ENCODE results near the gene POU2F3.

POU2F3 gene

DNA sequence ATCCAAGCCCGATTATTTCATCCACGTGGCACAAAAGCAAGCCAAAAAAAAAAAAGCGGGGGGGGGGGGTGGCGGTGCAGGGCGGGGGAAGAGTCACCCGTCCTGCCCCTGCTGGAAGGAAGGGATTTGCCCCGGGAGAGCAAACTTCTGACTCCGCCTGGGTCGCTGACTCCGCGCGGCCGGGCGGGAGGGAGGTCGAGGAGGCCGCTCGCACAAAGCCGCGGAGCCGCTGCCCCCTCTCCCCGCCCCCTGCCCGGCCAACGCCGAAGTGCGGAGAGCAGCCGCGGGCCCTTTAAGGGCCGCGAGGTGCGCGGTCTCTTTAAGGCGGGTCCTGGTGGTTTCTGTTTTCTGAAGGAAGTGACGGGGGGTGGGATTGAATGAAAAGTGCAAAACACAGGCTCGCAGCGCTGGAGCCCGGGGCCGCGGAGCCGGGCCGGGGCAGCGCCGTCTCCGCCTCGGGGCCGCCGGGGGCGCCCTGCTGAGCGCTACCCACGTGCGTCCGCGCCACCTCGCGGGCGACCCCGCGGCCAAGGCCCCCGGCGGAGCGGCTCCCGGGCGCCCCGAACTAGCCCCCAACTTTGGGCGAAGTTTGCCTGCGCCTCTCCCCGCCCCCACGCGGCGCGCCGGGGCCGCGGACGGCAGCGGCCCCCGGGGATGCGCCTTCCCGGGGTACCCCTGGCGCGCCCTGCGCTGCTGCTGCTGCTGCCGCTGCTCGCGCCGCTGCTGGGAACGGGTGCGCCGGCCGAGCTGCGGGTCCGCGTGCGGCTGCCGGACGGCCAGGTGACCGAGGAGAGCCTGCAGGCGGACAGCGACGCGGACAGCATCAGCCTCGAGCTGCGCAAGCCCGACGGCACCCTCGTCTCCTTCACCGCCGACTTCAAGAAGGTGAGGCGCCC, 29.1 kb upstream of the POU2F3 start, which contains the start of gene OAF:
OAF (plus strand) TSS at position 407 of the 896 bp plus-strand sequence; CDS start at position 655, 248 bp downstream.
- FAIRE-seq = no peak

DNA sequence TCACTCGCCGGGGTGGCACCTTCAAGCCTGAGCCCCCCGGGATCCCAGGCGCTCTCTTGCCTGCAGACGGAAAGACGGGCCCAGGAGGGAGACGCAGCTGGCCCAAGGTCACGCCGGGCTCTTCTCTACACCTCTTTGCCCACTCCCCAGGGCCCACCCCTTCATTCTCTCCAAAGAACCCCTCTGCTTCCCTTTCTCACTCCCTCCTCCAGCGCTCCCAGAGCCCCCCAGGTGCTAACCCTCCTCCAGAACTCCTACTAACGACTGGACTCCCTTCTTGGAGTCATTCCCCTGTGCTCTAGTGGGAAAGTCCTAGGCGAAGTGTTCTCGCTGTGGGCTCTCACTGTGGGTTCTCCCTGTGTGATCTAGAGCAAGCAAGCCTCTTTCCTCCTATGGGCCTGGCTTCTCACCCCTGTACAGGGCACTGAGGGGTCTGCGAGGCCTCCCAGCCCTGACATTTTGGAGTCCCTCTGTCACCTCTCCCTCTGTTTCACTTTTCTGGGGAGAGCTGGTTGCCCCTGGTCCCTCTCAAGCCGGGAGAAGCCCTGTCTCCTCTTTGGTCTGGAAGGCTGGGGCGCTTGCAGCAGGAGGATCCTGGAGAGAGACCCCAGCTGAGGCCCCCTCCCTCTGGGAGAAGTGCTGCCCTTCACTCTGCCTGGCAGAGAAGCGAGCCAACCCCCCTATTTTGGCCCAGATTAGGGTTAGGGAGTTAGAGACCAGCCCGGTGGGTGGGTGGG, 28.2 kb upstream of the POU2F3 start:
- no peak for FAIRE-seq

DNA sequence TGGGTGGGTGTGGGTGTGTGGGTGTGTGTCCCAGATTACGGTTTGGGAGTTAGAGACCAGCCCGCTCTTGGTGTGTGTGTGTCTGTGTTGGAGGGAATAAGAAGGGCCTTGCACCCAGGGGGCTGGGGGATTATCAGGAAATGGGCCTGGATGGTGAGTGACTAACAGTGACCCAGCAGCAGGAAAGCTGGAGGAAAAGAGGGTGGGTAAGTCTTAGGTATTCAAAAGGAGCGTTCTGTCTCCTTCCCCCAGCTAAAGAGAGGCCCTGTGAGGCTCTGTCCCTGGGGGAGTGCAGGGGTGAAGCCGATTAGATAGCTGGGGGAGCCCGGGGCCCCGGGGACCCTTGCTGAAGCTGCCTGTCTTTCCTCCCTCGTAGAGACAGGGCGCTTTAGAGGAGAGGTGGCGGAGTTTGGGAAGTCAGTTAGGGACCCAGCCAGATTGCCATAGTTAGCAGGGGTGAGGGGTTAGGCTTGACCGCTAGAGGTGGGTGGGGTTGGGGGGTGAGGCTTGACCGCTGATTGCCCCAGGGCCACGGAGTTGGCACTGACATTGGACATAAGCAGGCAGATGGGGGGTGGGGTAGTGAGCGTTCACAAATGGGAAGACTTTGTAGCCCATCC, 27.6 kb upstream of the POU2F3 start:
- no peak for FAIRE-seq

- FAIRE-seq = no peak
Observed at GRCh38 chr11:120212926-120213325, 27.0 kb upstream of the POU2F3 start.

DNA sequence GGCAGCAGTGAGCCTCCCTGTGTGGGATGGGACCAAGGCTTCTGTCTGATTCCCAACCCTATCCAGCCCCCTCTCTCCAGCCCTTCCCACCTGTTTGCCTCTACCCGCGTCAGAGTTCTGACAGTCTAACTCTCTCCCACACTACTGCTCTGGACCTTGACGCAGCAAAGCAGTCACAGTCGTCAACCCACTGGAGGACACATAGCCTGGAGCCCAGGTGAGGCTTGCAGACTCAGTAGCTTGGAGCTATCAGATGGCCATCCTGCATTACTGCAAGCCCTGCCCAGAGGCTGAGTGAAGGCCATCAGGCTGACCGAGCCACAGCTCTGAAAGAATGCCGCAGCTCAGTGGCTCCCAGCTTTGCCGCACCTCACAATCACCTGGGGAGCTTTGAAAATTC, 25.4 kb upstream of the POU2F3 start:
- FAIRE-seq = no peak

DNA sequence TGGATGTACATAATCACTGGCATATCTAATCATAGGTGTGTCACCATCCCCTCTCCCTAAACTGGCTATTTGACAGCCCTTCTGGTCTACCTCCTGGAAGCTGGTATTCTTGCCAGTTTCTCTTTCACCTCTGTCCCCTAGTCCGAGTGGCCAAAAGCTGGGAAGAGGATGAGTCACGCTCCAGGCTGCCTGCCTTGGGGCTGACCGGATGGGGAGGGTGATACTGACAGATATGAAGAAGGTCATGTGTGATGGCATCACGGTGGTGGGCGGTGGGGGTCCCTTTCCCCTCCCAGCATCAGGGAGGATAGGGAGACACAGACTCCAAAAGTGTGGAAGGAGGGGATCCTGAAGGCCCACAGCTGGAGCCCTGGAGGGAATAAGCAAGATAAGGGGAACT, 24.3 kb upstream of the POU2F3 start:
- no peak for FAIRE-seq

DNA sequence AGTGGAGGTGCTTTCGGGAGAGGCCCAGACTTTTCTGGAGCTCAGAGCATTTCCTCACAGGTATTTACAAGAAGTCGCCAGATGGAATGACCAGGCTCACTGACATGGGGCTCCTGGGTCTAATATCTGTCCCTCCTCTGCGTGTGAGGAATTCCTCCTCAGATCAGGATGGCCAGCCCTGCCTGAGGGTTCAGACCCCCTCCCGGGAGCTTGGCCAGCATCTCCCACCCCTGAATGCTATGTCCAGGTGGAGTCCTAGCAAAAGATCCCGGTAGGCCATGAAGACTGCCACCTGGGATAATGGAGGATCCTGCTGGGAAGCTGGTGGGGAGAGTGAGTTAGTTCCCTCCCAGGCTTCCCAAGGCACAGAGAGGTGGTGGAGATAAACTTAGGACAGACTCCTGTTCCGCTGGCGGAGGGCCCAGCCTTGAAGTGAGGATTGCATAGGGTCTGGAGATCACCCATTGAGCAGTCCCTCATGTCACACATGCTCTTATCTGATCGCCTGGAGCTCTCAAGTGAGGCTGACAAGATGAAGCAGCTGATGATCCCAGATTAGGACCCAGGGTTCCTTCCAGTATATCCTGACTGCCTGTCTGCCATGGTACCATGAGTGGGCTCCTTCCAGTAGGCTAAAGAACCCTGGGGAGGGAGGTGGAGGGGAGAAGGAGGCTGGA, 23.4 kb upstream of the POU2F3 start:
- FAIRE-seq = no peak

DNA sequence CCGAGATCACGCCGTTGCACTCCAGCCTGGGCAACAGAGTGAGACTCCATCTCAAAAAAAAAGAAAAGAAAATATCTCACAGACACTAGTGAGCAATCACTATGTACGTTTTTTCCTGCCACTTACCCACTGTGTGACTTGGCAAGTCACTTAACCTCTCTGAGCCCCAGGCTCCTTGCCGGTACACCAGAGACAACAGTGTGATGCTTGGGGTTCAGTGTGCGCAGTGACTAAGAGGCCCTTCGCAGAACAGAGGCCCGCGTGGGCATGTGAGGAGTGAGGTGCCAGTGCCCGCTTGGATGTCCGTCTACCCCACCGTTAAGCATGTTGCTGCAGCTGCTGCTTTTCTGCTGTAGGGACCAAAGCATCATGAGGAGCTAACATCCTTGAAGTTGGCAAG, 22.4 kb upstream of the POU2F3 start:
- FAIRE-seq = no peak

DNA sequence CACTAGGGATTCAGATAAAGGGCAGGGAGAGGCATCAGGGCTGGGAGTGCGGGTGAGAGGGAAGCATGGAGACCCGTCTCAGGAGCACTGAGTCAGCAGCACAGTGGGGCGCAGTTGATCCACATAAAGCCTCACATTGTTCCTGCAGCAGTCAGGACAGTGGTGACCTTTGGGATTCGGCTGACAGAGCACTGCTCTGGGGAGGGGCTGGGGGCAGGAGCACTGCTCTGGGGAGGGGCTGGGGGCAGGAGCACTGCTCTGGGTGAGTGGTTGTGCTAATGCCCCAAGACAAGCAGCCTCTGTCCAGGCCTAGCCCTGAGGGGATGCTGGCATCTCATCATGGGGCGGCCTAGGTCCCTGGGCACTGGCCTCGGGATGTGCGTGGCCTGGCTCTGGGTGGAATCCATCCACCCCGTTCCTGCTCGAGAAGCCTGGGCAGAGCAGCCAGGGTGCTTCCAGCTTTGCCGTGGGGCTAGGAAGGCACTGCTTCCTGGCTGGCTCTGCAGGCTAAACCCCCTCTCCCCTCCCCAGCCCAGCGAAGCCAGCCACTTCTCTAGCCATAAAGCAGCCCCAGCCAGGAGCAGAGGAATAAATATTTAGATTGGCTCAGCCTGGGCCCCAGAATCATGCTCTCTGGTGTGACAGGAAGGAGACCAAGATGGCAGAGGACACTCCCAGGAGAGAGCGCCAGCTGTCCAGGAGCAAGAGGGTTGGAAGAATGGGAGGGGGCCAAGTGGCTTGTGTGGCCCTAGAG, 21.8 kb upstream of the POU2F3 start:
- no peak for FAIRE-seq

DNA sequence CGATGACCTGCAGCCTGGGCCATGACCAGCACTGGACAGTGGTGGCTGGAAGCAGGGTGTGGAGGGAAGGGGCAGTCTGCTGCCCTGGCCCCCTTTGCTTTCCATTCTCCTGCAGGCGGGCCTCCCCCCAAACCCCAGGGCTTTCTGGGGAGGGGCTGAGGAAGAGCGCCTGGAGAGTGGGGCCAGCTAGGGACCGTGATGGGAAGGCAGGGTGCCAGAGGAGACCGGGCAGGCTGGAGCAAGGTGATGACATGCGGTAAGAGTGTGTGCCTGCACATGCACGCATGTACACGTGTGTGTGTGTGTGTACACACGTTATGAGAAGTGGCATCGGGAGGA, 21.3 kb upstream of the POU2F3 start:
- FAIRE-seq = no peak

DNA sequence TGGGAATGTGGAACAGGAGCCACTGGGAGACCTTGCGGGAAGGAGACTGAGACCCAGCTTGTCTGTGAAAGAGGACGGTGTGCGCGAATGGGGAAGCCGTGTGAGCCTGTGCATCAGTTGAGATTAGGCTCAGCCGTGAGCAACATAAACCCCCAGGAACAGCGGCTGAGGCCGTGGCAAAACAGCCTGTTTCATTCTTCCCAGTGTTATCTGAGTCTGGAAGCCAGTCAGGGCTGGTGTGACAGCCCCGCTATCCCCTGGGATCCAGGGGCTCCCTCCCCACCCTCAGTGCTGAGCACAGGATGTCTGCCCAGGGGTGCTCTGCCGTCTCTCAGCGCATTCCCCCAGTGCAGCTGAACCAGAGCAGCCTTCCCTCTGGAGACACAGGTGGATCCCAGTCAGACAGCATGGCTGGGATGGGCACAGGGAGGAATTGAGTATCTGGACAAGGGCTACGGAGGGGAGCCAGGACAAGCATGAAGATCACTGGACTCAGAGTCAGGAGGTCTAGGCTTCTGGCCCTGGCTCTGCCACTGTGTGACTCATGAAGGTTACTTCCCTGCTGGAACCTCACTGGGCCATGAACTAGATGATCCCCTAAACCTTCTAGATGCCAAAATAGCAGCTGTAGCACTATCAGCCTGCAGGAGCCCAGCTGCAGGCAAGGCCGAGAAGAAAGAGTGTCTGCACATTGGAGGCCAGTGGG, 20.6 kb upstream of the POU2F3 start:
- FAIRE-seq = no peak

DNA sequence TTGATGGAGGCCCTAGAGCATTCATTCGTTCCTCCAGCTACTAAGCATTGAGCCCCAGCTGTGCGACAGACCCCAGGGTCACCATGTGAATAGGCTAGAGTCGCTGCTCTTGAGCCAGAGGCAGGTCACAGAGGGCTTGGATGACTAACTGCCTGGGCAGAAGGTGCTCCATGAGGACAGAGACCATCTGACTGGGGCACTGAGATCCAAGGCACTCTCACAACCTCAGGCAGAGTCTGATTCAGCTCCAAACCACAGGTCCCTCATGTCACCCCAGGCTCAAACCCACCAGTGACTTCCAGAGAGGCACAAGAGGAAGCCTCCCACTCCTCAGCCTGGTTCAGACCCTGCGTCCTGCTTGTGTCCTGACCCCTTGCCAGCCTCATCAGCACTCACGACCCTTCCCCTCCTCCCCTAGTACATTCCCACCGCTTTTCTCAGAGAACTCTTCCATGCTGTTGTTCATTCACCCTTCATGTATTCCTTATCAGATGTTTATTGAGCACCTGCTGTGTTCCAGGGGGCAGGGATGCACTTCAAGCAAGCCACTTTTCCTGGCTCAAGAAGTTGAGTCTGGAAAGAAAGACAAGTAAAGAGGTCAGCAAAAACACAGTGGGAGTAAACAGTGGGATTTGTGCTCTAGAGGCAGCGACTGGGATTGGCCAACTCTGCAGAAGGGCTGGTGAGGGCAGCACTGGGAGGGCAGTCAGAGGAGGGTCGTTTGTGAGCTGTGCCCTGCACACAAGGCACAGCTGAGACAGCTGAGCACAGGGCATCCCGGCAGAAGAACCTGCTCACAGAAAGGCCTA, 19.8 kb upstream of the POU2F3 start:
- FAIRE-seq = no peak

DNA sequence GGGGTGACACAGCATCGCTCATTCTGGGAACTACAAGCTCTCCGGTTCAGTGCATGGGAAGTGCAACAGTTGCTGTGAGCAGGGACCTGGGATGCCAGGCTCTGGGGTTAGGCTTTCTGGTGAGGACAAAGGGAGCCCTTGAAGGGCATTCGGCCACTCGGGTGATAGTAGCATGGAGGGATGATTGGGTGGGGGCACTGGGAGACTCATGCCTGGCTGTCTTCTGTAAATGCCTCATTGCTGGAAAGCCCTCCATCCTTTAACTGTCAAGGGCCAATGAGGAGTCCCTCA, 19.2 kb upstream of the POU2F3 start:
- no peak for FAIRE-seq

- no peak for FAIRE-seq
Observed at GRCh38 chr11:120221115-120221752, 18.7 kb upstream of the POU2F3 start.

DNA sequence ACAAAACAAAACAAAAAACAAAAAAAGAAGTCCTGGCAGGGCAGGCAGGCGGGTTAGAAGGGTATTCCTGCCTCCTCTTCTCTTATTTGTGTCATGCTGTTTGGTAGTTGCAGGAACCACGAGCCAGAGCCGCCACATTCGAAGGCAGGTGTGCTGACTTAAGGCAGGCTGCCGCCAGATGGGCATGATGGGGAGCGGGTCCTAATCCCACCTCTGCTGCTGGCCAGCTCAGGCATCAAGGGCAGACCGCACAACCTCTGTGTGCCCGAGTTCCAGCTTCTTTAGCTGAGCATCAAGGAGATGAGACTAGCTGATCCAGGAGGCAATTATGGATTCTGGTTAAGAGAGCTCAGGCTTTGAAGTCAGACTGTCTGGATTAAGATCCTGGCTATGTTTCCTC, 17.0 kb upstream of the POU2F3 start:
- FAIRE-seq = no peak

- no peak for FAIRE-seq
Observed at GRCh38 chr11:120223793-120224192, 16.1 kb upstream of the POU2F3 start.

- FAIRE-seq = no peak
Observed at GRCh38 chr11:120224361-120224760, 15.6 kb upstream of the POU2F3 start.

DNA sequence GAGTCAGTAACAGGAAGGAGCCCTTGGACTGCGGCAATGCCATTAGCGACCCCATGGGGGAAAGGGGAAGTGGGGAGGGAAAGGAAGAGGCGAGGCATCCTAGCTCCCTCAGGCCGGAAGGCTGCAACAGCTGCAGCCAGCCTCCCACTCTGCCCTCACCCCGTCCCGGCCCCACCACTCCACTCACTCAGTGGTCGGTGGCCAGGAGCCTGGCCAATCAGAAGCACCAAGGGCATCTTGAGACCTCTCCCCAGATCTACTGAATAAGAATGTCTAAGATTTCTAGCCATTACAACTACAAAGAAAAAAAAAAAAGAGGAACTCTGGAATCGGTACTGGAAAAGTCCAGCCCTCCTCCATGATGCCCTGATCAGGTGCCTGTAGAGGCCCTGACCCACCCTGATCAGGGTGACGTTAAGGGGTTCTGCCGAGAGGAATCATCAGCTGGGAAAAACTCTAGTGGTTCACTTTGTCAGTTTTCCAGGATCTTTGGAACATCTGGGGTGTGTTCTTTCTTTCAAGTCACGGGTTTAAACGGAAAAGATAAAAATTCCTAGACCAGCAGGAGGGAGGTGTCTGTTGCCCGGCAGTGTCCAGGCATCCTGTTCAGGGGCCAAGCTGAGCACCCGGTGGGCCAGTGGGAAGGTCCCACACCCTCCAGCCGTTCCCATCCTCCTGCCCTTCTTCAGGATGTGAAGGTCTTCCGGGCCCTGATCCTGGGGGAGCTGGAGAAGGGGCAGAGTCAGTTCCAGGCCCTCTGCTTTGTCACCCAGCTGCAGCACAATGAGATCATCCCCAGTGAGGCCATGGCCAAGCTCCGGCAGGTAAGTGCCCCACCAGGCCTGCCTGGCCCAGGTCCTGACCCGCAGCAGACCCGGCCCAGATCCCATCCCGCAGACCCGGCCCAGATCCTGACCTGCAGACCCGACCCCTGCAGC, 14.7 kb upstream of the POU2F3 start:
- FAIRE-seq = no peak

- no peak for FAIRE-seq
Observed at GRCh38 chr11:120226242-120226641, 13.7 kb upstream of the POU2F3 start.

Measured in TTC549 (cell line).